SKM-1 (cell line): ENCODE data around the gene MCUB.
"Not testable (repeated sequence)": the region's sequence is repeated elsewhere in the genome, so short reads cannot be mapped to it uniquely, and the experiment has no call there.

Experiments
- DNase-seq: peaks from one replicate; lab custom pipeline; 2025; ENCODE audit not compliant: unreplicated experiment; lab: John Stamatoyannopoulos, UW

The MCUB gene

GRCh38 chr4:109576462-109576861, 16.4 kb downstream of the MCUB start:
- no peak for DNase-seq

GRCh38 chr4:109578846-109579245, 18.8 kb downstream of the MCUB start:
- DNase-seq, result no peak

GRCh38 chr4:109579997-109580396, 20.0 kb downstream of the MCUB start:
- DNase-seq, result not testable (repeated sequence)

- no peak for DNase-seq
Observed at GRCh38 chr4:109588176-109588575, 28.1 kb downstream of the MCUB start.

- DNase-seq, result no peak
Observed at GRCh38 chr4:109589119-109589518, 29.1 kb downstream of the MCUB start.

GRCh38 chr4:109589605-109590004, 29.6 kb downstream of the MCUB start:
- no peak for DNase-seq

- no peak for DNase-seq
Observed at GRCh38 chr4:109590905-109591304, 30.9 kb downstream of the MCUB start.

- no peak for DNase-seq
Observed at GRCh38 chr4:109592367-109592766, 32.3 kb downstream of the MCUB start.

- not testable (repeated sequence) for DNase-seq
Observed at GRCh38 chr4:109595123-109595522, 35.1 kb downstream of the MCUB start.

GRCh38 chr4:109596420-109597085, 36.5 kb downstream of the MCUB start:
- not testable (repeated sequence) for DNase-seq

- no peak for DNase-seq
Observed at GRCh38 chr4:109599046-109599652, 39.1 kb downstream of the MCUB start.

- DNase-seq, result no peak
Observed at GRCh38 chr4:109600431-109600830, 40.4 kb downstream of the MCUB start.

GRCh38 chr4:109601336-109601735, 41.3 kb downstream of the MCUB start:
- no peak for DNase-seq

- no peak for DNase-seq
Observed at GRCh38 chr4:109607976-109608375, 47.9 kb downstream of the MCUB start.

GRCh38 chr4:109608879-109609278, 48.8 kb downstream of the MCUB start:
- no peak for DNase-seq

GRCh38 chr4:109609431-109609830, 49.4 kb downstream of the MCUB start:
- no peak for DNase-seq

- DNase-seq, result no peak
Observed at GRCh38 chr4:109610489-109610888, 50.4 kb downstream of the MCUB start.

- DNase-seq, result no peak
Observed at GRCh38 chr4:109611045-109611646, 51.1 kb downstream of the MCUB start.

GRCh38 chr4:109614015-109614414, 54.0 kb downstream of the MCUB start:
- no peak for DNase-seq

- no peak for DNase-seq
Observed at GRCh38 chr4:109614466-109614865, 54.4 kb downstream of the MCUB start.

- no peak for DNase-seq
Observed at GRCh38 chr4:109615742-109616141, 55.7 kb downstream of the MCUB start.

- DNase-seq, result no peak
Observed at GRCh38 chr4:109616243-109616642, 56.2 kb downstream of the MCUB start.
